ENCODE results near the gene ARHGAP20.

Gene ARHGAP20, protein sequence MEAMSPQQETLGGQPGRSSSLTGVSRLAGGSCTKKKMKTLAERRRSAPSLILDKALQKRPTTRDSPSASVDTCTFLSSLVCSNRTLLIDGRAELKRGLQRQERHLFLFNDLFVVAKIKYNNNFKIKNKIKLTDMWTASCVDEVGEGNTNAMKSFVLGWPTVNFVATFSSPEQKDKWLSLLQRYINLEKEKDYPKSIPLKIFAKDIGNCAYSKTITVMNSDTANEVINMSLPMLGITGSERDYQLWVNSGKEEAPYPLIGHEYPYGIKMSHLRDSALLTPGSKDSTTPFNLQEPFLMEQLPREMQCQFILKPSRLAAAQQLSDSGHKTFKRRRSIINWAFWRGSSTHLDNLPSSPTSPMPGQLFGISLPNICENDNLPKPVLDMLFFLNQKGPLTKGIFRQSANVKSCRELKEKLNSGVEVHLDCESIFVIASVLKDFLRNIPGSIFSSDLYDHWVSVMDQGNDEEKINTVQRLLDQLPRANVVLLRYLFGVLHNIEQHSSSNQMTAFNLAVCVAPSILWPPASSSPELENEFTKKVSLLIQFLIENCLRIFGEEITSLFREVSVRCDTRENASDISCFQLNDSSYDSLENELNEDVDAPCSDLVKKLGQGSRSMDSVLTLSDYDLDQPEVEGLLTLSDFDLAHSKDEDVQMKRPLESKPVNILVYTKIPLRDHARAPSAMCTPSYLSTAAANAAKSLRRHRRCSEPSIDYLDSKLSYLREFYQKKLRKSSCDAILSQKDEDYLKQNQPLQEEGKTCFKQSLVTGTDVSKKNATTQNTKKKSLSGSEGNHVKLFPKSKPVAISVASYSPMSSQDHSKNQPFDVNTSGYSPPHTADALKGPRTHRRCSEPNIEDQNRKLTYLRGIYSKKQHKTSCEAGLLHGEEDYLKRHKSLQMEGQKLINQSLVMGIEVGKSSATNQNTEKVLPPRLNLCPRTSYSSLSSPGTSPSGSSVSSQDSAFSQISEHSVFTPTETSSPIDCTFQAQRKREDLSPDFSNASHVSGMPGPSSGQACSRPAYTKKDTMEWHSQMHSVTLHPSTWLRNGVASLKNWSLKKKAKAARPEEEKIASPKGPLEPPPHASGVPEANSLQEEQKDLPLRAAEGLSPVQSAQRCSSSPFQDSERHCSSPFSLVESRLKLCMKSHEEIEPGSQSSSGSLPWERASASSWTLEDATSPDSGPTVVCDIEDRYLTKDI

DNA sequence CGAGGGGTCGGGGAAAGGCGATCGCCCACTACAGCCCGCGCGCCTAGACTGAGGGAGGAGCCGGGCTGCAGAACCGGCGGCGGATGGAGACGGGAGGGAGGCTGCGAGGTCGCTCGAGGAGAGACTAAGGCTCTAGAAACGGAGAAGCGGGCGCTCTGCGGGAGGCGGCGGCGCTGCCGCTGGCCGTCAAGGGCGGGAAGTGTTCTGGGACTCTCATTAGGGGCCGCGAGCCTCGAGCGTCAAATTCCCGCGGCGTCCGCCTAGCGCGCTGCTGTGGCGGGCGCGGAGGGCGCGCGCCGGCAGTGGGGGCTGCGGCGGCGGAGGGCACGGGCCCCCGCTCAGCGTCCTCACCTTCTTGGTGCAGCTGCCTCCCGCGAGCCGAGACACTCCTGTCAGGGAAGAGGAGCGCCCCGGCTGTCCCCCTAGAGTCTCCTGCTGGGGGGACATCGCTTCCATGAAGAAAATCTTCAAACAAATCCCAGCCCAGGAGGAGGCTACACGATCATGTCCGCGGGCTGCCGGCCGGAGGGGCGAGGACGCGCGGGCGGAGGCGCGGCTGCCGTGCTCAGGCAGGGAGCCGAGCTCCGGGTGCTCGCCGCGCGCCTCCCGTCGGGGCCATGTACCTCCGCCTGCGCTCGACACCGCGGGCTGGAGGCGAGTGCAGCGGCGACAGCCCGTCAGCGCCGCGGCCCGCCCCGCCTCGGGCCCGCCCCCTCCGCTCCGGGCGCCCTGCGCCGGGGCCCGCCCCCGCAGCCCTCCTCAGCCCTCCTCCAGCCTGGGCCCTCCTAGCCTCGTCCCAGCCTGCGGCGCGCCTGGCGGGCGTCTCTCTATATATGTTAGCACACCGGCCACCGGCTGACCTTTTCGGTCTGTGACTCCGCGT is at the start of gene ARHGAP20:
Gene ARHGAP20 (minus strand): TSS at position 662 of the 883 bp plus-strand sequence. CDS start 206 bp downstream, at position 456.
- TF ChIP-seq, protein P1, sequence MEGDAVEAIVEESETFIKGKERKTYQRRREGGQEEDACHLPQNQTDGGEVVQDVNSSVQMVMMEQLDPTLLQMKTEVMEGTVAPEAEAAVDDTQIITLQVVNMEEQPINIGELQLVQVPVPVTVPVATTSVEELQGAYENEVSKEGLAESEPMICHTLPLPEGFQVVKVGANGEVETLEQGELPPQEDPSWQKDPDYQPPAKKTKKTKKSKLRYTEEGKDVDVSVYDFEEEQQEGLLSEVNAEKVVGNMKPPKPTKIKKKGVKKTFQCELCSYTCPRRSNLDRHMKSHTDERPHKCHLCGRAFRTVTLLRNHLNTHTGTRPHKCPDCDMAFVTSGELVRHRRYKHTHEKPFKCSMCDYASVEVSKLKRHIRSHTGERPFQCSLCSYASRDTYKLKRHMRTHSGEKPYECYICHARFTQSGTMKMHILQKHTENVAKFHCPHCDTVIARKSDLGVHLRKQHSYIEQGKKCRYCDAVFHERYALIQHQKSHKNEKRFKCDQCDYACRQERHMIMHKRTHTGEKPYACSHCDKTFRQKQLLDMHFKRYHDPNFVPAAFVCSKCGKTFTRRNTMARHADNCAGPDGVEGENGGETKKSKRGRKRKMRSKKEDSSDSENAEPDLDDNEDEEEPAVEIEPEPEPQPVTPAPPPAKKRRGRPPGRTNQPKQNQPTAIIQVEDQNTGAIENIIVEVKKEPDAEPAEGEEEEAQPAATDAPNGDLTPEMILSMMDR (IDR thresholded peaks at IDR 0.05), result no peak

DNA sequence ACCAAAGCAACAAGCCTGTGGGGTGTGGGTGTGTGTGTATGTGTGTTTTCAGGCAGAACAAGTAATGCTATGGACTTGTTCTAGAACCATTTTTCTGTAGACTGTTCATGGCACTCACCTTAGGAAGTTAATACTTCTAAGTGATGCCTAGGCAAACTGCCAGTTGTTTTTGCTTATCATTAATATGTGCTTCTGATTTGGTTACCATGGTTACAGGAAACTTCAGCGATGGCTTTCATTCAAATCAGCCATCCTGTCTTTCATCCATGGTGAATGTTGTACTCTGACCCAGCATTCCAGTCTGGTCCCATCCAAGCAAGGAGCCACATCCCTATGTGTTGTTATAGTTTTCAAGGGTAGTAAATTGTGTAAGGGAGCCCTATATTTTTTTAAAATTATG is 49.8 kb upstream of the ARHGAP20 start:
- TF ChIP-seq, protein P1 (IDR thresholded peaks at IDR 0.05), result no peak

DNA sequence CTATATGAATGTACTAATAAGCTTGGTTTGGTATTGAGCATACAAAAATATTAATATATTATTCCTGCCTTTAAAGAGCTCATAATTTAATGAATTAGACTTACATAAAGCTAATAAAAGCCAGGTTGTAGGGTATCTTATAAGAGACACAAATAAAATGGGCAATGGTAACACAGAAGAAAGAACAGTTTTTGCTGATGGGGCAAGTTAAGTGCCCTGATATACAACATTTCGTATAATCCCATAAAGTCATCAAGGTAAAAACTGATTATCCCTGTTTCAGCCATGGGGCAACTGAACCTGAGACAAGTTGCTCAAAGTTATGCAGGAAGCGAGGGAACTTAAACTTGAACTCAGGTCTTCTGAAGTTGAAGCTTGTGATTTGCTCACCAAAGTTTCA is 48.9 kb upstream of the ARHGAP20 start:
- TF ChIP-seq, protein P1 (IDR thresholded peaks at IDR 0.05), result no peak

DNA sequence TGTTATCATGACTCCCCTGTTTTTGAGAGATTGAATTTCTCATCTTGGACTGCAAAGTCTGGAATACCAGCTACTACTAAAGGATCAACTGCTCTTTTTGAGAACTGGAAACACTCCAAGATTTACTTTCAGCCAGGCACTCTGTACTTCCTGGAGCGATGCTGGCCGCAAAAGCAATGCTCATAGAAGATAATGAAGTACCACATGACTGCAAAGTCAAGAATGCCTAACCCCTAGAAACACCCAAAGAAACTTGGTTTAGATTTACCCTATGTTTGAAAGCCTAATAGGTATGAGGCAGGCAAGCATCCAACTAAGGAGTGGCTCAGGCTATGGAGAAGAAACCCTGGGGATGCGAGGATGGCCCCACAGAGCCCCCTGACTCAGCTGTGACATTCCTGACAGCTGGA is 47.7 kb upstream of the ARHGAP20 start:
- TF ChIP-seq, protein P1 (IDR thresholded peaks at IDR 0.05), result no peak

GRCh38 chr11:110757962-110758755 is 45.9 kb upstream of the ARHGAP20 start:
- TF ChIP-seq, protein P1 (IDR thresholded peaks at IDR 0.05), result no peak

DNA sequence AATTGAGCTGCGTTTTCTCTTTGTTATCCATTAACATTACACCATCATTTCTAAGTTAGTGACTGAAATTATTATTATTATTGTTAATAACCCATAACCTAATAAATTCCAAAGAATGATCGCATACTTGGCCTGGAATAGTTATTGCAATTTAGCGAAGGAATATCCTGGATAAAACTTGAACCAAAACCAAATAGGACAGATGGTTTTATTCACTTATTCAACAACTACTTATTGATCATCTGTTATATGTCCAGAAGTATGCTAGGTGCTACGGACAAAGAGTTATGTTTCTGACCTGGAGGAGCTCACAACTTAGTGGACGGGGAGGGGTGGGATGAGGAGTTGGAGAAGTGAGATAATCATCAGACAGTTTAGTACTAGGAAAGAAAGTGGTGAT is 44.8 kb upstream of the ARHGAP20 start:
- TF ChIP-seq, protein P1 (IDR thresholded peaks at IDR 0.05), result no peak
